Measurements from ENCODE around the gene PCDHA6.

GRCh38 chr5:140801494-140801841, 26.3 kb upstream of the PCDHA6 start:
- TF ChIP-seq CTCF (IDR thresholded peaks at IDR 0.05; ENCODE audit: insufficient read depth, low read length, poor library complexity, severe bottlenecking) (no peak), EZH2phosphoT487 (conservative IDR thresholded peaks at IDR 0.05; ENCODE audit: low read length) (no peak)

Data from SU-DHL-6 (cell line).